ENCODE data around the gene FREM2.

- TF ChIP-seq, protein P1, sequence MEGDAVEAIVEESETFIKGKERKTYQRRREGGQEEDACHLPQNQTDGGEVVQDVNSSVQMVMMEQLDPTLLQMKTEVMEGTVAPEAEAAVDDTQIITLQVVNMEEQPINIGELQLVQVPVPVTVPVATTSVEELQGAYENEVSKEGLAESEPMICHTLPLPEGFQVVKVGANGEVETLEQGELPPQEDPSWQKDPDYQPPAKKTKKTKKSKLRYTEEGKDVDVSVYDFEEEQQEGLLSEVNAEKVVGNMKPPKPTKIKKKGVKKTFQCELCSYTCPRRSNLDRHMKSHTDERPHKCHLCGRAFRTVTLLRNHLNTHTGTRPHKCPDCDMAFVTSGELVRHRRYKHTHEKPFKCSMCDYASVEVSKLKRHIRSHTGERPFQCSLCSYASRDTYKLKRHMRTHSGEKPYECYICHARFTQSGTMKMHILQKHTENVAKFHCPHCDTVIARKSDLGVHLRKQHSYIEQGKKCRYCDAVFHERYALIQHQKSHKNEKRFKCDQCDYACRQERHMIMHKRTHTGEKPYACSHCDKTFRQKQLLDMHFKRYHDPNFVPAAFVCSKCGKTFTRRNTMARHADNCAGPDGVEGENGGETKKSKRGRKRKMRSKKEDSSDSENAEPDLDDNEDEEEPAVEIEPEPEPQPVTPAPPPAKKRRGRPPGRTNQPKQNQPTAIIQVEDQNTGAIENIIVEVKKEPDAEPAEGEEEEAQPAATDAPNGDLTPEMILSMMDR (IDR thresholded peaks at IDR 0.05) = no peak
- TF ChIP-seq POLR2A (IDR thresholded peaks at IDR 0.05) = no peak
These were observed 157.7 kb downstream of the FREM2 start for GRCh38 chr13:38844581-38844980.

All from testis (tissue), 2 donors.